ENCODE data around the gene VASN. TPM values are rescaled to one million over a fixed set of nuclear protein-coding genes. Genes with fewer than 3 reads are reported as not detected.

Gene VASN
- total and polyA plus RNA-seq, 10 of the 15 experiments (the other 5 are each of a cell fraction or from before 2014, with no cell fraction given): 0.02 to 0.19 (median 0.14) TPM; not detected in 6

DNA sequence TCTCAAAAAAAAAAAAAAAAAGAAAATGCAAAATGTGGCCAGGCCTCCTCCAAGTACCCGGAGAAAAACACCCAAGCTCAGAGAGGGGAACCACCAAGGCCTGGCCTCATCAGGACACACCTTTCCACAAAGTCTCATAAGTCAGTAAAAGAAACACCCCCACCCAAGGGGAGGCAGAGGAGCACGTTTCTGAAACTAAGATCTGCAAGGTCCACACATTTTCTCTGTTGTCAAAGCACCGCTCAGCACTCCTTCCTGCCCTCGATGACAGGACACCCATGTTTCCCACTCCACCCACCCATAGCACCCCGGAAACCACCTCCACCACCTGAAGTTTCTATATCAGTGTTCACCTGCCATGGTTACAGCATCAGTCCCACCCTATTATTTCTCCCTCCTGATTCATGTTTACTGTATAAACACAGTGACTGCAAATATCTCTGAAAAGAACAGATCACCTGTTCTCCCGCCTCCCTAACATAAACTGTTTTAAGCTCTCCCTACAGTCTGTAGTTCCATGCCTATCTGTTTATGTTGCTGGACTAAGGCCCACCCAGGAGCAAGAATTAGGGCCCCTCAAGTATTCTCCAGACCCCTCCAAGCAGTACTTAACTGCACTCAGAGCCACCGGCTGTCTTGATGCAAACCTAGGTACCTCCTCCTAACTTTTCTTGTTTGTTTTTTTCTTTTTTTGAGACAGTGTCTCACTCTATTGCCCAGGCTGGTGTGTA lies 42.7 kb downstream of the VASN start (continued):
- TF ChIP-seq, protein P1, sequence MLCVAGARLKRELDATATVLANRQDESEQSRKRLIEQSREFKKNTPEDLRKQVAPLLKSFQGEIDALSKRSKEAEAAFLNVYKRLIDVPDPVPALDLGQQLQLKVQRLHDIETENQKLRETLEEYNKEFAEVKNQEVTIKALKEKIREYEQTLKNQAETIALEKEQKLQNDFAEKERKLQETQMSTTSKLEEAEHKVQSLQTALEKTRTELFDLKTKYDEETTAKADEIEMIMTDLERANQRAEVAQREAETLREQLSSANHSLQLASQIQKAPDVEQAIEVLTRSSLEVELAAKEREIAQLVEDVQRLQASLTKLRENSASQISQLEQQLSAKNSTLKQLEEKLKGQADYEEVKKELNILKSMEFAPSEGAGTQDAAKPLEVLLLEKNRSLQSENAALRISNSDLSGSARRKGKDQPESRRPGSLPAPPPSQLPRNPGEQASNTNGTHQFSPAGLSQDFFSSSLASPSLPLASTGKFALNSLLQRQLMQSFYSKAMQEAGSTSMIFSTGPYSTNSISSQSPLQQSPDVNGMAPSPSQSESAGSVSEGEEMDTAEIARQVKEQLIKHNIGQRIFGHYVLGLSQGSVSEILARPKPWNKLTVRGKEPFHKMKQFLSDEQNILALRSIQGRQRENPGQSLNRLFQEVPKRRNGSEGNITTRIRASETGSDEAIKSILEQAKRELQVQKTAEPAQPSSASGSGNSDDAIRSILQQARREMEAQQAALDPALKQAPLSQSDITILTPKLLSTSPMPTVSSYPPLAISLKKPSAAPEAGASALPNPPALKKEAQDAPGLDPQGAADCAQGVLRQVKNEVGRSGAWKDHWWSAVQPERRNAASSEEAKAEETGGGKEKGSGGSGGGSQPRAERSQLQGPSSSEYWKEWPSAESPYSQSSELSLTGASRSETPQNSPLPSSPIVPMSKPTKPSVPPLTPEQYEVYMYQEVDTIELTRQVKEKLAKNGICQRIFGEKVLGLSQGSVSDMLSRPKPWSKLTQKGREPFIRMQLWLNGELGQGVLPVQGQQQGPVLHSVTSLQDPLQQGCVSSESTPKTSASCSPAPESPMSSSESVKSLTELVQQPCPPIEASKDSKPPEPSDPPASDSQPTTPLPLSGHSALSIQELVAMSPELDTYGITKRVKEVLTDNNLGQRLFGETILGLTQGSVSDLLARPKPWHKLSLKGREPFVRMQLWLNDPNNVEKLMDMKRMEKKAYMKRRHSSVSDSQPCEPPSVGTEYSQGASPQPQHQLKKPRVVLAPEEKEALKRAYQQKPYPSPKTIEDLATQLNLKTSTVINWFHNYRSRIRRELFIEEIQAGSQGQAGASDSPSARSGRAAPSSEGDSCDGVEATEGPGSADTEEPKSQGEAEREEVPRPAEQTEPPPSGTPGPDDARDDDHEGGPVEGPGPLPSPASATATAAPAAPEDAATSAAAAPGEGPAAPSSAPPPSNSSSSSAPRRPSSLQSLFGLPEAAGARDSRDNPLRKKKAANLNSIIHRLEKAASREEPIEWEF (IDR thresholded peaks at IDR 0.05; ENCODE audit: insufficient replicate concordance, low read depth, low read length): no peak
- TF ChIP-seq PAX5 (IDR thresholded peaks at IDR 0.05; ENCODE audit: borderline replicate concordance, low read depth, low read length) (0 out of 2 replicates have a peak, but pooled peaks have one; percentile 71), DPF2 (IDR thresholded peaks at IDR 0.05) (peak; percentile 48; the same call in 1 of the 2 replicates), MYB (IDR thresholded peaks at IDR 0.05; ENCODE audit: borderline replicate concordance, low read depth, low read length) (no peak), ZBED1 (IDR thresholded peaks at IDR 0.05; ENCODE audit: borderline replicate concordance) (peak; percentile 58; the same call in 1 of the 2 replicates), RELA (IDR thresholded peaks at IDR 0.05; ENCODE audit: borderline replicate concordance, partially characterized antibody) (peak; percentile 71), EED (IDR thresholded peaks at IDR 0.05; ENCODE audit: low read depth) (peak; percentile 63), REST (IDR thresholded peaks at IDR 0.05; ENCODE audit: low read depth, low read length) (no peak), ETV6 (conservative IDR thresholded peaks at IDR 0.05 in 1 of 2, IDR thresholded peaks at IDR 0.05 in 1 of 2; ENCODE audit: borderline replicate concordance in 1 of 2, low read depth in 1 of 2) (peak in 1 of 2 experiments; percentile 55; a peak in 2 of 4 replicates), SUZ12 (IDR thresholded peaks at IDR 0.05; ENCODE audit: unreplicated experiment) (no peak), ASH2L (IDR thresholded peaks at IDR 0.05; ENCODE audit: borderline replicate concordance, low read depth) (no peak), CBFB (IDR thresholded peaks at IDR 0.05; ENCODE audit: low read depth) (peak; percentile 84), CHD1 (IDR thresholded peaks at IDR 0.05; ENCODE audit: low read depth, low read length) (no peak), MTA2 (IDR thresholded peaks at IDR 0.05; ENCODE audit: low read depth) (peak; percentile 82), POU2F2 (IDR thresholded peaks at IDR 0.05; ENCODE audit: borderline replicate concordance, low read depth, low read length) (no peak; the same call in 2 of the 3 replicates), SREBF2 (IDR thresholded peaks at IDR 0.05; ENCODE audit: low read length) (no peak), NR2C2 (IDR thresholded peaks at IDR 0.05; ENCODE audit: borderline replicate concordance, control insufficient read depth, insufficient read length, low read depth) (no peak), CREM (IDR thresholded peaks at IDR 0.05; ENCODE audit: low read depth) (0 out of 2 replicates have a peak, but pooled peaks have one; percentile 80), JUNB (IDR thresholded peaks at IDR 0.05) (peak; percentile 73), JUND (IDR thresholded peaks at IDR 0.05; ENCODE audit: low read depth, low read length) (peak; percentile 54; the same call in 1 of the 2 replicates), RCOR1 (conservative IDR thresholded peaks at IDR 0.05; ENCODE audit: low read depth, low read length) (no peak)
- TF ChIP-seq, protein P2, sequence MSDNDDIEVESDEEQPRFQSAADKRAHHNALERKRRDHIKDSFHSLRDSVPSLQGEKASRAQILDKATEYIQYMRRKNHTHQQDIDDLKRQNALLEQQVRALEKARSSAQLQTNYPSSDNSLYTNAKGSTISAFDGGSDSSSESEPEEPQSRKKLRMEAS (IDR thresholded peaks at IDR 0.05; ENCODE audit: low read depth, low read length): peak; percentile 60; the same call in 1 of the 2 replicates

All from GM12878 (cell line).